Brain microvascular endothelial cell (primary cell): ENCODE results near the gene TMC4.
"Not testable (repeated sequence)": the region's sequence is repeated elsewhere in the genome, so short reads cannot be mapped to it uniquely, and the experiment has no call there.

Source experiments
- DNase-seq: peaks from one replicate; pipeline ENCODE4 v3.0.0-alpha.2; 2020
- H3K27ac ChIP-seq: fragments of 250-450 bp; sonication (Bioruptor Pico); 2 replicates; pipeline ENCODE4 v1.5.1; 2020; ENCODE audit warnings: mild to moderate bottlenecking, moderate library complexity
- H3K27me3 ChIP-seq: fragments of 250-450 bp; sonication (Bioruptor Pico); replicated peaks from 2 replicates; pipeline ENCODE4 v1.5.1; 2020; ENCODE audit warnings: mild to moderate bottlenecking
- H3K36me3 ChIP-seq: fragments of 250-450 bp; sonication (Bioruptor Pico); replicated peaks from 2 replicates; pipeline ENCODE4 v1.5.1; 2020; ENCODE audit warnings: mild to moderate bottlenecking
- H3K4me3 ChIP-seq: 2 replicates; pipeline ENCODE4 v1.5.1; 2011; ENCODE audit warnings: low read depth, mild to moderate bottlenecking, control low read depth, low read length, moderate library complexity
- in situ Hi-C: cut with HindIII; loops from 2 replicates; pipeline ENCODE4 v1.10.0; 2017; ENCODE audit warnings: low sequenced_read_pairs, low pct_ligation_motif_present
- TF ChIP-seq, protein P1 (sequence below): IDR thresholded peaks from 2 replicates; pipeline ENCODE4 v1.5.1; 2011; ENCODE audit warnings: low read depth, mild to moderate bottlenecking, moderate library complexity, low read length, control low read depth, inconsistent platforms; ENCODE audit errors: missing control alignments

The TMC4 gene

DNA sequence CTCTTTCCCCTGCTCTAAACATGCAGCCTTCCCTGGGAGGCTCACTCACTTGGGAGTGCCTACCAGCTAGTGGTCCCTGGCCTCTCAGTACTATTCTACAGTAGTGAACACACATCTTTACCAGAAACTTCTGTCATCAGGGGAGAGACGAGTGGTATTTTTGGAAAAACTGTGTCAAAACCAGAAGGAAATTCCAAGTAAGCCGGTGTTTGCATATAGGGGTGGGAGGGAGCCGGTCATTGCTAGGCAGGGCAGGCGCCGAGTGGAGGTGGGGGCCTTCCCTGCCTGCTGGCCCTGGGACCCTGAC is 34.7 kb upstream of the TMC4 start:
- Histone ChIP-seq H3K36me3 (peaks cover 61% of the 10 kb centered on the region), H3K27me3 (no peaks in the 10 kb centered on the region), H3K4me3 (no peak overlapping the region), H3K27ac (no peak overlapping the region)
- DNase-seq: no peak
- TF ChIP-seq, protein P1, sequence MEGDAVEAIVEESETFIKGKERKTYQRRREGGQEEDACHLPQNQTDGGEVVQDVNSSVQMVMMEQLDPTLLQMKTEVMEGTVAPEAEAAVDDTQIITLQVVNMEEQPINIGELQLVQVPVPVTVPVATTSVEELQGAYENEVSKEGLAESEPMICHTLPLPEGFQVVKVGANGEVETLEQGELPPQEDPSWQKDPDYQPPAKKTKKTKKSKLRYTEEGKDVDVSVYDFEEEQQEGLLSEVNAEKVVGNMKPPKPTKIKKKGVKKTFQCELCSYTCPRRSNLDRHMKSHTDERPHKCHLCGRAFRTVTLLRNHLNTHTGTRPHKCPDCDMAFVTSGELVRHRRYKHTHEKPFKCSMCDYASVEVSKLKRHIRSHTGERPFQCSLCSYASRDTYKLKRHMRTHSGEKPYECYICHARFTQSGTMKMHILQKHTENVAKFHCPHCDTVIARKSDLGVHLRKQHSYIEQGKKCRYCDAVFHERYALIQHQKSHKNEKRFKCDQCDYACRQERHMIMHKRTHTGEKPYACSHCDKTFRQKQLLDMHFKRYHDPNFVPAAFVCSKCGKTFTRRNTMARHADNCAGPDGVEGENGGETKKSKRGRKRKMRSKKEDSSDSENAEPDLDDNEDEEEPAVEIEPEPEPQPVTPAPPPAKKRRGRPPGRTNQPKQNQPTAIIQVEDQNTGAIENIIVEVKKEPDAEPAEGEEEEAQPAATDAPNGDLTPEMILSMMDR: no peak
- in situ Hi-C loops: no loop called here

DNA sequence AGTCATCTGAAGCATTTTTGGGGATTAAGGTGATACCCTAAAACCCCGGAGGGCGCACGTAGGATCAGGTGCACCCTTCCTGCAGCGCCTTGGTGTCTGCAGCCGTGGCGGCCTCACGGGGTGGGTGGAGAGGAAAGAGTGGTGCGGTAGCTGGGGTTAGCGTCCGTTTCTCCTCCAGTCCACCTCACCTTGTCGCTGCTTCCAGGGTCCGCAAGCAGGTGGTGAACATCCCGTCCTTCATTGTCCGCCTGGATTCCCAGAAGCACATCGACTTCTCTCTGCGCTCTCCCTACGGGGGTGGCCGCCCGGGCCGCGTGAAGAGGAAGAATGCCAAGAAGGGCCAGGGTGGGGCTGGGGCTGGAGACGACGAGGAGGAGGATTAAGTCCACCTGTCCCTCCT is 34.2 kb upstream of the TMC4 start:
- H3K27me3 ChIP-seq, H3K4me3 ChIP-seq, H3K27ac ChIP-seq, DNase-seq, in situ Hi-C loops: not testable (repeated sequence)
- peaks cover 66% of the 10 kb centered on the region for H3K36me3 ChIP-seq

DNA sequence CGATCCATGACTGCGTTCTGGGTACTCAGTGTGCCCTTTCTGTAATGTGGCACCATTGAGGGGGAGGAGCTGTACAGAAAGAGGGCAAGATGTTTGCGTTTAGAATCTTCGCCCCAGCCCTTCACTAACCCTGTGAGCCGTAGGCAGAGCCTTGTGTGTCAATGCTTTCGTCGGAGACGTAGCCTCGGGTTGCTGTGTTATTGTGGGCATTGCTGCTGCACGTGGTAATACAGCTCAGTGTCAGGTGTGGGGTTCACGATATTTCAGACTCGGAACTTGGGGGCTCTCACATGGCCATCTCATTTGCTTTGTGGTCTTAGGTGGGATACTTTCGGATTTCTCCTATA is 33.8 kb upstream of the TMC4 start:
- Histone ChIP-seq H3K27ac (no peak overlapping the region), H3K4me3 (no peak overlapping the region)
- in situ Hi-C loops: no loop called here

DNA sequence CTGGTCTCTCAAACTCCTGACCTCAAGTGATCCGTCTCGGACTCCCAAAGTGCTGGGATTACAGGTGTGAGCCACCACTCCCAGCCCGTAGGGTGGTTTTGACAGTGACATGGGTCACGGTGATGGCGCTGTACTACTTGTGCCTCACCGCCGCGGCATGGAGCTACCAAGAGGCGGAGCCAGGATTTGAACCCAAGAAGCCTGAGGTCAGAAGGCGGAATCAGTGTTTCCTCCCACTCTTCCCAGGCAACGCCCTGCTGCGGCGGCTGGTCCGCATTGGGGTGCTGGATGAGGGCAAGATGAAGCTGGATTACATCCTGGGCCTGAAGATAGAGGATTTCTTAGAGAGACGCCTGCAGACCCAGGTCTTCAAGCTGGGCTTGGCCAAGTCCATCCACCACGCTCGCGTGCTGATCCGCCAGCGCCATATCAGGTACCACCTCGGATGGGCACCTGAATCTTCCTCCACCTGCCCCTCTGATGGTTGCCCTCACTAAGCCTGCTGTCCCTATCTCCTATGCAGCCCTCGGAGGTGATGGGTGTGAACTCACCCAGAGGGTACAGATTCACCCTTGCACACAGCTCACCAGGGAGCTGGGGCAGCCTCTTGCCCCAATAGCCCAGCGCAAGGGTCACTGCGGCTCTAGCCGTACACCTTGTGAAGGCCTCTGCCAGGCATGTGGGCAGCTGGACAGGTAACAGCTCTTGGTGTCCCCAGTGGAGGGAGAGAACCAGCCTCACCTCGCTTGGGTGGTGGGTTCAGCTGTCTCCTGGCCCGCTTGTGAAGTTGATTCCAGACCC is 33.3 kb upstream of the TMC4 start:
- no peaks in the 10 kb centered on the region for H3K27me3 ChIP-seq
- no peak overlapping the region for H3K4me3 ChIP-seq
- in situ Hi-C loops: no loop called here
- no peak overlapping the region for H3K27ac ChIP-seq
- DNase-seq: no peak
- TF ChIP-seq, protein P1: no peak
- peaks cover 75% of the 10 kb centered on the region for H3K36me3 ChIP-seq

More for the DNA sequence above, 33.8 kb upstream of the TMC4 start:
- no peak for DNase-seq
- TF ChIP-seq, protein P1: no peak
- H3K36me3 ChIP-seq: peaks cover 70% of the 10 kb centered on the region
- no peaks in the 10 kb centered on the region for H3K27me3 ChIP-seq

DNA sequence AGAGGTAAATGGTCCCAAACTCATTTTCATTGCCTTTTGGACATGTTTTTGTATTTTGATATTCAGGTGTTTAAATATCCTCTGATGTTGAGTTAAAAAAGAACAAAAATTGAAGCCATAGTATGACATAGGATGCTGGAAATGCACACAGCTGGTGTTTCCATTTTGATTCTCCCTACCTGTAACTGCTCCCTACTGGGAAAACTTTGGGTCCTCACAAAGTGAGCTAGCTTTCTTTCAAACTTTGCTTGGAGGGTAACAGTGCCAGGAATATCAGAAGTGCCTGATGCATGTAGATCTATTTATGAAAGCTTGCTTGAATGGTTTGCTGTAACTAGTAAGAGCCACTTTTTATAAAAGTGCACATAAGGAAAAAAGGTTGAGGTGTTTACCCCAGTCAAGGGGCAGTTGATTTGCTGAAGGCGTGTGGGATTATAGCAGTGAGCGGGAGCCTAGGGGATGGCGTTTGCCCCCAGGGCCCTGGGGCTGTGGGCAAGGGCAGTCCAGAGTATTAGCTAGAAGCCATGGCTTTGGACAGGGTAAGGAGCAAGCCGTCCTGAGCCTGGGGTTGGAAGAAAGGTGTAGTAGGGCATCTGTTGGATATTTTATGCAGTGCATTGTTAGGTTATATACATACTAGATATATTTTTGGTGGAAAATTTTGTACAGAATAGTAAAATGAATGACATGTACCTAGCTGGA is 32.0 kb upstream of the TMC4 start:
- DNase-seq: no peak
- TF ChIP-seq, protein P1: no peak
- Histone ChIP-seq H3K27ac (no peak overlapping the region), H3K27me3 (no peaks in the 10 kb centered on the region), H3K4me3 (no peak overlapping the region), H3K36me3 (peaks cover 77% of the 10 kb centered on the region)
- in situ Hi-C loops: no loop called here

DNA sequence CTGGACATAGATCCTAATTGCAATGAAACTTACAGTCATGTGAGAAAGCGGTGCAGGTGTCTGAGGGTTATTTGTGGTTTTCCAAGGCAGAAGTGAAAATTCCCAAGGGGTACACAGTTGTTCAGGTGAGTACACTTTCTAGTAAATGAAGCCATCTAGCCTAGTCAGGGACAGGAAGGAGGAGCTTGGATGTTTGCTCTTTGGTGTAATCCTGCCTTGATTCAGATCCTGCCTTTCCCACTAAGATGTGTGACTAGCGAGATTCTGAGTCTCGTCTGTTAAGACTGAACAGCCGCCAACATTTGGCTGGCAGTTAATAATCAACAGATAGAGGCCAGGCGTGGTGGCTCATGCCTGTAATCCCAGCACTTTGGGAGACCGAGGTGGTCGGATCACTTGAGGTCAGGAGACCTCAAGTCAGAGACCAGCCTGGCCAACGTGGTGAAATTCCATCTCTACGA is 30.2 kb upstream of the TMC4 start:
- H3K4me3 ChIP-seq: peak overlapping the region; percentile 15
- no peak overlapping the region for H3K27ac ChIP-seq
- H3K36me3 ChIP-seq: peaks cover 71% of the 10 kb centered on the region
- in situ Hi-C loops: no loop called here
- no peak for DNase-seq
- TF ChIP-seq, protein P1: no peak
- no peaks in the 10 kb centered on the region for H3K27me3 ChIP-seq
